Neural cell (in vitro differentiated cells): ENCODE results near the gene MPLKIP. TPM values are rescaled to one million over a fixed set of nuclear protein-coding genes. Genes with fewer than 3 reads are reported as not detected.

ENCODE experiments used
- polyA plus RNA-seq: library from polyadenylated mRNA; depleted of rRNA; stranded (reverse); fragments of >200 nt; gene quantifications from 2 replicates; pipeline ENCODE4 v1.2.3, GENCODE V29; 2014
- small RNA-seq, 3 experiments: library from RNA; depleted of rRNA; stranded (forward); fragments of <200 nt; gene quantifications; one replicate each; pipeline ENCODE3, GENCODE V24; 2012

The MPLKIP gene
- polyA plus RNA-seq, 1 donor from 2014 or later, result 54.6 TPM

Small RNAs within 50 kb of the gene (small RNA-seq; reads per million reads assigned to genes)
- gene AC006023.1, result 0 reads per million in 3 experiments
- 0 reads per million in 3 experiments for gene AC006023.2

Other genes with a start within 250 kb of the MPLKIP start
- 27.0 and 29.6 TPM in 2 replicates for gene CDK13, start 184.4 kb downstream of the MPLKIP start, polyA plus RNA-seq
- 0.40 TPM in 1 of 2 replicates, not detected in the other for gene SUGCT, start 383 bp upstream of the MPLKIP start, polyA plus RNA-seq